HUES64 (cell line): ENCODE results near the gene MAFF.
"Not testable (repeated sequence)": the region's sequence is repeated elsewhere in the genome, so short reads cannot be mapped to it uniquely, and the experiment has no call there.

Experiments used
- H3K27ac ChIP-seq: 2 replicates; pipeline ENCODE4 v1.7.0; 2013; ENCODE audit warnings: low read depth, low read length, inconsistent platforms
- H3K27me3 ChIP-seq: 2 replicates; pipeline ENCODE4 v1.6.1; 2013; ENCODE audit warnings: mild to moderate bottlenecking, low read length; ENCODE audit not compliant: insufficient read depth
- H3K36me3 ChIP-seq: 2 replicates; pipeline ENCODE4 v1.6.1; 2013; ENCODE audit warnings: mild to moderate bottlenecking, low read length; ENCODE audit not compliant: insufficient read depth
- H3K4me1 ChIP-seq: 2 replicates; pipeline ENCODE4 v1.6.1; 2013; ENCODE audit warnings: mild to moderate bottlenecking, low read length, moderate library complexity; ENCODE audit not compliant: insufficient read depth
- H3K4me3 ChIP-seq: 2 replicates; pipeline ENCODE4 v1.5.1; 2013; ENCODE audit warnings: mild to moderate bottlenecking, low read length, moderate library complexity
- H3K9ac ChIP-seq: 2 replicates; pipeline ENCODE4 v1.6.1; 2013; ENCODE audit warnings: mild to moderate bottlenecking, low read depth, low read length
- H3K9me3 ChIP-seq: 2 replicates; pipeline ENCODE4 v1.6.1; 2013; ENCODE audit warnings: low read depth, low read length; ENCODE audit not compliant: insufficient read depth
- WGBS: fragments of 150-250, 120-280 bp; methylation state at CpG from one replicate; pipeline ENCODE4 v1.1.7; 2013; ENCODE audit warnings: missing lambda C conversion rate; 5-methylcytosine and 5-hydroxymethylcytosine counted together

Gene MAFF

GRCh38 chr22:38170469-38170868 lies 31.3 kb upstream of the MAFF start:
- Histone ChIP-seq H3K27ac (no peak overlapping the region), H3K4me3 (no peak overlapping the region), H3K4me1 (no peaks in the 10 kb centered on the region), H3K27me3 (no peaks in the 10 kb centered on the region), H3K36me3 (0 out of 2 replicates have a peak, but pooled peaks cover 3% of the 10 kb centered on the region), H3K9me3 (no peaks in the 10 kb centered on the region), H3K9ac (no peak overlapping the region)
- 96% methylated on average over 5 of the region's 5 CpGs for WGBS

GRCh38 chr22:38171927-38172831 lies 29.6 kb upstream of the MAFF start:
- Histone ChIP-seq H3K9me3 (no peaks in the 10 kb centered on the region), H3K4me1 (no peaks in the 10 kb centered on the region), H3K9ac (no peak overlapping the region), H3K4me3 (no peak overlapping the region), H3K36me3 (0 out of 2 replicates have a peak, but pooled peaks cover 2% of the 10 kb centered on the region), H3K27me3 (no peaks in the 10 kb centered on the region), H3K27ac (no peak overlapping the region)
- 90% methylated on average over 15 of the region's 16 CpGs for WGBS

DNA sequence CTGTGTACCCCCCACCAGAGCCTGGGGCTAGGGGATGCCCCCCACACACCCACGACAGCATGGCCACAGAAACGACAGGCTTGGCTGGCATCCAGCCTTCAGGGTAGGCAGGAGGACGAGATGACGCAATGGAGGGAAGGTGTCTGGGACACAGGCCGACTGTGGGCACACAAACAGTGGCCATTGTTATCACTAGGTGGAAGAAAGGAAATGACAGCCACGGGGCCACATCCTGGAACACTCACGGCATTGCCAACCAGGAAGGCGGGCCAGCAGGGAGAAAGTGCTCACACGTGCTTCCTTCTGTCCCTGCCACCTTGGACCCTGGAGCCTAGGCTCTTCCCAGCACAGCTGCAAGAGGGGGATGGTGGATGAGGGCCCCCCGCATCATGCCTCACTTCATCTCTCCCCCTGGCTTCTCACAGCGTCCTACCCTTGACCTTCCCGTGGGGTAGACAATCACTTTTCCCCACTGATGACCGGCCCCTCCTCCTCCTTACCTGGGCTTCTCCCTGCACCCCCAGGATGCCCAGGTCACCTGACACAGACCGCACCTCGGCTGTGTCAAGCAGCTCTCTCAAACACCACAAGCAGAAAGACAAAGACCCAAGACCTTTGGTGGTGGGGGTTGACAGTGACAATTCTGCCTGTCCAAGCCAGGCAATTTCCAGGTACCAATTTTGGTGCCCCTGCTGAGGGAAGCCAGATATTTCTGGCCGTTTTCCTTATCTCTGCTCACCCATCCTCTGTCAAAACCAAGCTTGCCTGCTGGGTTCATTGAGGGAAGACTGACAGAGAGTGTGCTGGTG lies 28.8 kb upstream of the MAFF start:
- H3K27me3 ChIP-seq: no peaks in the 10 kb centered on the region
- H3K27ac ChIP-seq: no peak overlapping the region
- no peaks in the 10 kb centered on the region for H3K36me3 ChIP-seq
- no peak overlapping the region for H3K4me3 ChIP-seq
- peaks cover 5% of the 10 kb centered on the region; the same call in 1 of the 2 replicates for H3K4me1 ChIP-seq
- H3K9me3 ChIP-seq: no peaks in the 10 kb centered on the region
- no peak overlapping the region; the same call in 1 of the 2 replicates for H3K9ac ChIP-seq
- WGBS: 86% methylated on average over 16 of the region's 16 CpGs

GRCh38 chr22:38173641-38173906 lies 28.2 kb upstream of the MAFF start:
- H3K9me3 ChIP-seq: no peaks in the 10 kb centered on the region
- no peak overlapping the region for H3K9ac ChIP-seq
- no peaks in the 10 kb centered on the region for H3K27me3 ChIP-seq
- WGBS: 85% methylated on average over 4 of the region's 4 CpGs
- no peak overlapping the region for H3K27ac ChIP-seq
- no peaks in the 10 kb centered on the region for H3K36me3 ChIP-seq
- H3K4me1 ChIP-seq: peaks cover 5% of the 10 kb centered on the region; the same call in 1 of the 2 replicates
- no peak overlapping the region for H3K4me3 ChIP-seq

GRCh38 chr22:38174626-38175025 lies 27.2 kb upstream of the MAFF start:
- Histone ChIP-seq H3K27me3 (no peaks in the 10 kb centered on the region), H3K9me3 (no peaks in the 10 kb centered on the region), H3K4me3 (no peak overlapping the region), H3K36me3 (no peaks in the 10 kb centered on the region), H3K27ac (no peak overlapping the region), H3K4me1 (peaks cover 5% of the 10 kb centered on the region; the same call in 1 of the 2 replicates), H3K9ac (0 out of 2 replicates have a peak overlapping the region, but pooled peaks have one; percentile 33)
- WGBS: 81% methylated on average over 14 of the region's 14 CpGs

DNA sequence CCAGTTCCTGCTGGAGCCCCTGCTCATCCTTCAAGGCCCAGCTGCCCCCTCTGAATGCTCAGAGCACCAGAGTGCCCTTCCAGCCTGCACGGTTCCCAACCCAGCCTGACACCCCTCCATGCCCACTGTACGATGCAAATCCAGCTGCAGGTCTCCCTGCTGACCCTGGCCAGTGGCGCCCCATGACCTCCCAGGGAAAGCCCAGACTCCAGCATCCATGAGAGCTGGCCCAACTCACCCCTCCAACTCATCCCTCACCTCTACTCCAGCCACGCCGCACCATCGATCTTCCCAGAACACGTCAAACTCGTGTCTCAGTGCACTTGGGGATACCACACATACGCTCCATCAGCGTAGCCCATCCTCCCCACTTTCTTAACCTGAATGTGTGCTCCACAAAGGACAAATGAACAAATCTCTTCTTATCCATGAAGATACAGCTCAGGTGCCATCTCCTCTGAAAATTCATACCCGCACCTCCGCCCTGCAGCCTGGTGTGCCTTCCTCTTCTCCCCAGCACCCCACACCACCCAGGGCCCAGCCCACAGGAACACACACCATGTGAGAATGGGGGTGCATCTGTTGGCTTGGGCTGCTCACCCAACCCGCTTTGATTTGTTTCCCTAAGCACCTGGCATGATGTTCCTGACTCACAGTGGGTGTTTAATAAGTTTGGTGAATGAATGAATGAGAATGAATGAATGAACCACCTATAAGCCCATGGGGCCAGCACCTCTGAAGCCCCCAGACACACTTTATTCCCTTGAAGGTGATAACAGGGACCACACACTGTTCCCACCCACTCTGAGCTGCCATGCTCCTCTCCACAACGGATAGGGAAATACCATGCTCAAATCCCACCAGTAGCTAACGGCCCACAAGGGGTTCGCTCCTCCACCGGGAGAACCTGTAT lies 26.3 kb upstream of the MAFF start:
- H3K4me1 ChIP-seq: peaks cover 10% of the 10 kb centered on the region
- 93% methylated on average over 17 of the region's 17 CpGs for WGBS

DNA sequence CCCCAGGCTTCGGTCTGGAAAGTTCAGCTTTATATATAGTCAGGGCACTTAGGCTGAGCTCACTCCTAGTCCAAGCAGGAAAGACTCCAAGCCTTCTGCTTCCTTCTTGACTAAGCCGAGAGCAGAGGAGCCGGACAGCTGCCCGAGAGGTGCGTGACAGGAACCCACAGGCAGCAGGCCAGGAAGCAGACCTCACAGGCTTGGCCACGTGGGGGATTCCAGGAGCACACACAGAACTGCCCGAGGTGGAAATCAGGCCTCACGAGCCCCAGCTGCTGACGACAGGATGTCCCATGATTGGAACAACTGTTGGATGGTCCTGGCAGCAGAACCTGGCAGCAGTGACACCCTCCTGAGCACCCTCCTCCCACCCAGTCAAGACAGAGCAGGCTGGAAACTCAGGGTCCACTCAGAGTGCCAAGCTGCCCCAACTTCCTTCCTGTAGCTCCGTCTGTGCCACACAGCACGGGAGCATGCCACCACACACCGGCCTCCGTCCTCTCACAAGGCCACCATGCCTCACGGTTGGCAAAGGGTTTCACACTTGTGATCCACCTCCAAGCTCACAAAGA lies 25.5 kb upstream of the MAFF start:
- Histone ChIP-seq H3K4me3 (no peak overlapping the region), H3K4me1 (peaks cover 15% of the 10 kb centered on the region), H3K27me3 (no peaks in the 10 kb centered on the region), H3K27ac (no peak overlapping the region), H3K9me3 (no peaks in the 10 kb centered on the region), H3K36me3 (no peaks in the 10 kb centered on the region), H3K9ac (no peak overlapping the region)
- 92% methylated on average over 14 of the region's 14 CpGs for WGBS

More for the DNA sequence above, 26.3 kb upstream of the MAFF start:
- Histone ChIP-seq H3K9ac (0 out of 2 replicates have a peak overlapping the region, but pooled peaks have one; percentile 33), H3K36me3 (no peaks in the 10 kb centered on the region), H3K9me3 (no peaks in the 10 kb centered on the region), H3K27ac (no peak overlapping the region), H3K4me3 (no peak overlapping the region), H3K27me3 (no peaks in the 10 kb centered on the region)

GRCh38 chr22:38177044-38177443 lies 24.8 kb upstream of the MAFF start:
- Histone ChIP-seq H3K4me3 (no peak overlapping the region), H3K4me1 (peaks cover 16% of the 10 kb centered on the region), H3K36me3 (no peaks in the 10 kb centered on the region), H3K27me3 (no peaks in the 10 kb centered on the region), H3K9ac (no peak overlapping the region), H3K27ac (no peak overlapping the region), H3K9me3 (no peaks in the 10 kb centered on the region)
- 90% methylated on average over 4 of the region's 4 CpGs for WGBS

GRCh38 chr22:38177571-38177925 lies 24.2 kb upstream of the MAFF start:
- 91% methylated on average over 9 of the region's 9 CpGs for WGBS
- H3K27me3 ChIP-seq, H3K4me3 ChIP-seq, H3K9me3 ChIP-seq, H3K36me3 ChIP-seq: not testable (repeated sequence)
- peaks cover 19% of the 10 kb centered on the region for H3K4me1 ChIP-seq
- H3K27ac ChIP-seq: peak overlapping the region; percentile 72; the same call in 1 of the 2 replicates
- H3K9ac ChIP-seq: peak overlapping the region; percentile 27; the same call in 1 of the 2 replicates

GRCh38 chr22:38177926-38178604 lies 23.7 kb upstream of the MAFF start:
- Histone ChIP-seq H3K9ac (peak overlapping the region; percentile 27), H3K36me3 (no peaks in the 10 kb centered on the region), H3K27ac (peak overlapping the region; percentile 72), H3K4me3 (no peak overlapping the region), H3K4me1 (peaks cover 19% of the 10 kb centered on the region), H3K27me3 (no peaks in the 10 kb centered on the region), H3K9me3 (no peaks in the 10 kb centered on the region)
- 69% methylated on average over 15 of the region's 15 CpGs for WGBS
